HepG2 (cell line): ENCODE measurements around the gene TMEM143. TPM values are rescaled to one million over a fixed set of nuclear protein-coding genes. Genes with fewer than 3 reads are reported as not detected.

Experiments used
- ATAC-seq: fragments of 200-7000 bp; cut with Tn5 transposase; 3 replicates; pipeline ENCODE4 v1.9.1; 2020; ENCODE audit warnings: mild to moderate bottlenecking, moderate library complexity
- BruUV-seq: library from RNA; stranded (reverse); fragments of 400-500 nt; replicated peaks from 2 replicates; lab custom pipeline; 2021; lab: Mats Ljungman, UMichigan
- CTCF ChIA-PET: fragments of 300-600 bp; formaldehyde crosslinking; extraction: SDS; loops from one replicate; lab custom pipeline; 2021; ENCODE audit warnings: low total read pairs, inconsistent platforms, low intra/inter-chr PET ratio; lab: Yijun Ruan, JAX
- POLR2A ChIA-PET: fragments of 350-600 bp; sonication (Branson Sonifier 250); formaldehyde crosslinking; loops from one replicate; lab custom pipeline; 2020; ENCODE audit warnings: antibody characterized with exemption, inconsistent platforms; lab: Yijun Ruan, JAX
- DNase-seq: peaks from one replicate; pipeline ENCODE4 v3.0.0-alpha.2; 2015; ENCODE audit warnings: low spot score
- FAIRE-seq: peaks from 3 replicates; lab custom pipeline; 2011; peaks lifted over from hg19 to GRCh38; lab: Jason Lieb, UNC
- H2AFZ ChIP-seq: one replicate; pipeline ENCODE4 v1.6.1; 2011; ENCODE audit warnings: low read length, inconsistent platforms
- H3K27ac ChIP-seq: fragments of 300-600 bp; 3 replicates; pipeline ENCODE4 v1.8.0; 2011; ENCODE audit warnings: mixed run types, mild to moderate bottlenecking, mixed read lengths, low read length, inconsistent platforms; ENCODE audit not compliant: insufficient read depth; ENCODE audit errors: extremely low read length
- H3K27me3 ChIP-seq, 2 experiments: fragments of 200-600 bp in 1 of 2; 2 replicates in 1 of 2; 3 replicates in 1 of 2; pipeline versions ENCODE4 v1.6.0 to v1.8.0; 2011; ENCODE audit warnings: low read length in 2 of 2, mild to moderate bottlenecking in 2 of 2, moderate library complexity in 2 of 2, inconsistent platforms in 1 of 2; ENCODE audit not compliant: insufficient read depth in 2 of 2, control insufficient read depth in 1 of 2
- H3K36me3 ChIP-seq, 2 experiments: fragments of 200-600 bp in 1 of 2; replicated peaks in 1 of 2; 2 replicates in 1 of 2; 3 replicates in 1 of 2; pipeline versions ENCODE4 v1.5.1 to v1.8.0; 2011; ENCODE audit warnings: low read length in 2 of 2, inconsistent platforms in 1 of 2; ENCODE audit not compliant: insufficient read depth in 2 of 2, control insufficient read depth in 1 of 2
- H3K4me1 ChIP-seq: 2 replicates; pipeline ENCODE4 v1.5.1; 2012; ENCODE audit warnings: low read length, inconsistent platforms; ENCODE audit not compliant: insufficient read depth
- H3K4me2 ChIP-seq: 2 replicates; pipeline ENCODE4 v1.6.0; 2011; ENCODE audit warnings: low read depth, low read length, inconsistent platforms
- H3K4me3 ChIP-seq, 3 experiments: fragments of 200-600 bp in 1 of 3; sonication (generic), shearing (Covaris generic) in 1 of 3; replicated peaks in 1 of 3; 2 replicates each; pipeline ENCODE4 v1.5.1; 2011 to 2016; ENCODE audit warnings: low read length in 3 of 3, inconsistent platforms in 2 of 3, low read depth in 2 of 3, mild to moderate bottlenecking in 2 of 3, control low read depth in 1 of 3, mixed read lengths in 1 of 3; ENCODE audit not compliant: insufficient read depth in 1 of 3
- H3K79me2 ChIP-seq: one replicate; pipeline ENCODE4 v1.6.1; 2011; ENCODE audit warnings: low read length, inconsistent platforms; ENCODE audit not compliant: insufficient read depth
- H3K9ac ChIP-seq: 2 replicates; pipeline ENCODE4 v1.6.0; 2011; ENCODE audit warnings: mild to moderate bottlenecking, low read depth, low read length, inconsistent platforms; ENCODE audit not compliant: insufficient read depth
- H3K9me3 ChIP-seq: 2 replicates; pipeline ENCODE4 v1.5.1; 2012; ENCODE audit warnings: mild to moderate bottlenecking, low read length
- H4K20me1 ChIP-seq: 2 replicates; pipeline ENCODE4 v1.6.0; 2011; ENCODE audit warnings: inconsistent platforms, mild to moderate bottlenecking, low read length, moderate library complexity; ENCODE audit not compliant: insufficient read depth
- GTF3A ChIP-seq: sonication (generic); formaldehyde crosslinking; conservative IDR thresholded peaks from 2 replicates; pipeline ENCODE4 v1.4.0; 2020; ENCODE audit warnings: mild to moderate bottlenecking, missing genetic modification reagents
- MAZ ChIP-seq, 2 experiments: sonication (generic) in 1 of 2; formaldehyde crosslinking in 1 of 2; IDR thresholded peaks; 2 replicates each; pipeline versions ENCODE4 v1.5.0 to v1.6.1; 2012 to 2020; ENCODE audit warnings: low read depth in 2 of 2, mild to moderate bottlenecking in 2 of 2, borderline replicate concordance in 1 of 2, improper control_type of control experiment in 1 of 2, low read length in 1 of 2, missing genetic modification reagents in 1 of 2, moderate library complexity in 1 of 2
- MIXL1 ChIP-seq: IDR thresholded peaks from 2 replicates; pipeline ENCODE4 v1.6.1; 2016
- REXO4 ChIP-seq: sonication (generic); formaldehyde crosslinking; IDR thresholded peaks from 2 replicates; pipeline ENCODE4 v1.8.0; 2022; ENCODE audit warnings: missing genetic modification reagents, mild to moderate bottlenecking, borderline replicate concordance
- TARDBP ChIP-seq: sonication (generic); formaldehyde crosslinking; IDR thresholded peaks from 2 replicates; pipeline ENCODE4 v1.8.0; 2022; ENCODE audit warnings: mild to moderate bottlenecking, missing genetic modification reagents
- ZFP90 ChIP-seq: sonication (generic); formaldehyde crosslinking; IDR thresholded peaks from 2 replicates; pipeline ENCODE4 v1.8.0; 2022; ENCODE audit warnings: missing genetic modification reagents, mild to moderate bottlenecking, inconsistent platforms, borderline replicate concordance
- ZNF430 ChIP-seq: sonication (generic); formaldehyde crosslinking; IDR thresholded peaks from 2 replicates; pipeline ENCODE4 v1.9.0; 2021; ENCODE audit warnings: mild to moderate bottlenecking, missing genetic modification reagents
- WGBS: methylation state at CpG from one replicate; pipeline ENCODE4 v1.1.6; 2017; ENCODE audit warnings: low lambda C conversion rate; 5-methylcytosine and 5-hydroxymethylcytosine counted together
- in situ Hi-C: cut with HindIII; loops from 2 replicates; pipeline ENCODE4 v1.10.0; 2017; ENCODE audit warnings: low pct_unique_long_range_greater_than_20kb; ENCODE audit not compliant: extremely low pct_ligation_motif_present
- intact Hi-C: fragments of 100-400 bp; cut with micrococcal nuclease; formaldehyde crosslinking; loops from one replicate; pipeline ENCODE4 v1.10.0; 2022; ENCODE audit not compliant: unreplicated experiment
- polyA plus RNA-seq, 8 experiments: library from polyadenylated mRNA; depleted of rRNA in 3 of 8; stranded (reverse) in 7 of 8; unstranded in 1 of 8; fragments of >200 nt; fragmentation: Illumina TruSeq in 4 of 8; extraction: Trizol in 4 of 8; gene quantifications; 2 replicates each; pipeline versions ENCODE4 v1.2.1 to v1.2.3, GENCODE V29; 2011 to 2016; ENCODE audit warnings: low read depth in 4 of 8, missing spikeins in 1 of 8, mixed read lengths in 1 of 8; ENCODE audit not compliant: insufficient read depth in 1 of 8
- total RNA-seq, 5 experiments: library from RNA; depleted of rRNA; stranded (reverse); fragments of >200 nt; fragmentation: Illumina TruSeq; extraction: Trizol; gene quantifications; 2 replicates each; pipeline ENCODE4 v1.2.3, GENCODE V29; 2016; ENCODE audit warnings: low read depth in 1 of 5
- TF ChIP-seq, protein P1 (sequence below): IDR thresholded peaks from 2 replicates; pipeline ENCODE4 v1.6.1; 2016
- TF ChIP-seq, protein P2 (sequence below): sonication (generic); formaldehyde crosslinking; IDR thresholded peaks from 2 replicates; pipeline ENCODE4 v1.4.0; 2020; ENCODE audit warnings: missing genetic modification reagents
- TF ChIP-seq, protein P3 (sequence below): sonication (generic); formaldehyde crosslinking; IDR thresholded peaks from 2 replicates; pipeline ENCODE4 v1.8.1; 2023; ENCODE audit warnings: mild to moderate bottlenecking, missing genetic modification reagents
- TF ChIP-seq, protein P4 (sequence below): sonication (generic); formaldehyde crosslinking; conservative IDR thresholded peaks from 2 replicates; pipeline ENCODE4 v1.4.0; 2020; ENCODE audit warnings: missing genetic modification reagents

Gene TMEM143
- total and polyA plus RNA-seq, 2 of the 13 experiments (the other 11 are each of a cell fraction or from before 2014, with no cell fraction given): 7.7 to 11.3 TPM

DNA sequence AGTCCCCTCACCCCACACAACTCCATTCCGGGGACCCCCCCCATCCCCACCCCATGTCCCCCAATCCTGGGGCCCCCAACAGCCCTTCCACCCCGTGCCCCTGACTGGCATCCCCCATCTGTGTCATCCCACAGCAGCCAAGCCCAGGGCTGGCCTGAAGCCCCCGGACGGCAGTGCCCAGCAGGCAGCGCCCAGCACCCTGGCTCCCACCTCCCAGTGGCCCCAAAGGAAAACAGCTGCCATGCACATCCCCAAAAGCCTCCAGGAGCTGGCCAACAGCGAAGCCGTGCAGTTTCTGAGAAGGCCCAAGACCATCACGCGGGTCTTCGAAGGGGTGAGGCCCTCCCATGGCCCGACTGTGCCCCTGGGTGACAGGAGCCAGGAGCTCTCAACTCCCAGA is 1.9 kb upstream of the TMEM143 start:
- Histone ChIP-seq H3K27ac (no peak overlapping the region), H3K4me3 (no peak overlapping the region), H3K4me1 (peaks cover 44% of the 10 kb centered on the region), H3K79me2 (no peaks in the 10 kb centered on the region), H3K9me3 (no peaks in the 10 kb centered on the region), H3K36me3 (0 out of 5 replicates have a peak, but pooled peaks cover 0 to 2% of the 10 kb centered on the region in 2 experiments), H3K4me2 (no peak overlapping the region), H3K9ac (no peak overlapping the region), H3K27me3 (no peaks in the 10 kb centered on the region), H4K20me1 (no peaks in the 10 kb centered on the region), H2AFZ (no peak overlapping the region)
- in situ Hi-C loops (no loop called here), intact Hi-C loops (no loop called here)
- DNase-seq (no peak), FAIRE-seq (no peak), ATAC-seq (no peak)
- CTCF ChIA-PET: no interaction called here
- no TSS peak for BruUV-seq
- no peak for TF ChIP-seq ZNF430
- TF ChIP-seq, protein P1, sequence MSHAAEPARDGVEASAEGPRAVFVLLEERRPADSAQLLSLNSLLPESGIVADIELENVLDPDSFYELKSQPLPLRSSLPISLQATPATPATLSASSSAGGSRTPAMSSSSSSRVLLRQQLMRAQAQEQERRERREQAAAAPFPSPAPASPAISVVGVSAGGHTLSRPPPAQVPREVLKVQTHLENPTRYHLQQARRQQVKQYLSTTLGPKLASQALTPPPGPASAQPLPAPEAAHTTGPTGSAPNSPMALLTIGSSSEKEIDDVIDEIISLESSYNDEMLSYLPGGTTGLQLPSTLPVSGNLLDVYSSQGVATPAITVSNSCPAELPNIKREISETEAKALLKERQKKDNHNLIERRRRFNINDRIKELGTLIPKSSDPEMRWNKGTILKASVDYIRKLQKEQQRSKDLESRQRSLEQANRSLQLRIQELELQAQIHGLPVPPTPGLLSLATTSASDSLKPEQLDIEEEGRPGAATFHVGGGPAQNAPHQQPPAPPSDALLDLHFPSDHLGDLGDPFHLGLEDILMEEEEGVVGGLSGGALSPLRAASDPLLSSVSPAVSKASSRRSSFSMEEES (CRISPR knock-in tag): no peak
- POLR2A ChIA-PET: no interaction called here
- 94% methylated on average over 9 of the region's 11 CpGs for WGBS

DNA sequence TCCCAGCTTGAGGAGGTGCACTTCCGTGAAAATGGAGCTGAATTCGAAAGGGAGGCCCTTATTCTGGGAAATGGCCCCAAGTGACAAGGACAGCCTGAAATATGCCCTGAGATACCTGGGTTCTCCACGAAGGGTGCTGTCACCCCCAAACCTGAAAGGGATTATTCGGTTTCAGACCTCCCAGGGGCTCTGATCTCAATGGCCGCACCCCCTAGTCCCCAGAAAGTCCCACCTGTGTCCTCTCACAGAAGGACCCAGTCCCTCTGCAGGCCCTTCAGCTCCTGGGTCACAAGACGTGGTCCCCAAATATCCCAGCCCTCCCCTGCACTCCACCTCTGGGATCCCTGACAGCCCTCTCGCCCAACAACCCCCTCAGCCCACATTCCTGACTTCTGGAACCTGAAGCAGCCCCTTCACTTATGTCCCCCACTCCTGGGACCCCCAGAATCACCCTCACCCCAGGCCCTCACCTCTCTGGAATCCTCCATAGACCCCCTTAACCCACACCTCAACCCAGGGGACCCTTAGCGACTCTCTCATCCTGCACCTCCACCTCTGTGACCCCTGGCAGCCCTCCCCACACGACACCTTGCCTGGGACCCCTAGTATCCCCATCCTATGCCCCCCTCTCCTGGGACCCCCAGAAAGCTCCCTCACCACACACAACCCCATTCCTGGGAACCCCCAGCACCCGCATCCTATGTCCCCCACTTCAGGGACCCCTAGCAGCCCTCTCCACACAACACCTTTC is 1.0 kb upstream of the TMEM143 start:
- H2AFZ ChIP-seq: no peak overlapping the region
- no peaks in the 10 kb centered on the region for H3K27me3 ChIP-seq
- in situ Hi-C loops (no loop called here), intact Hi-C loops (no loop called here)
- H3K9me3 ChIP-seq: no peaks in the 10 kb centered on the region
- ChIA-PET CTCF (no interaction called here), POLR2A (interaction anchor here (0.8 to 2.7 kb wide), 11 partner anchors 10 to 254 kb away, joined by 3 to 107 read pairs (median 8); partner anchors contain the start of genes EMP3, GRIN2D, KDELR1 and RPL18)
- H3K79me2 ChIP-seq: no peaks in the 10 kb centered on the region
- H3K36me3 ChIP-seq: 0 out of 5 replicates have a peak, but pooled peaks cover 0 to 2% of the 10 kb centered on the region in 2 experiments
- FAIRE-seq (no peak), ATAC-seq (no peak), DNase-seq (no peak)
- no peak overlapping the region; a peak in 1 of 6 replicates for H3K4me3 ChIP-seq
- no peaks in the 10 kb centered on the region for H4K20me1 ChIP-seq
- no TSS peak for BruUV-seq
- H3K9ac ChIP-seq: no peak overlapping the region
- H3K4me2 ChIP-seq: no peak overlapping the region; the same call in 1 of the 2 replicates
- WGBS: 95% methylated on average over 9 of the region's 10 CpGs
- H3K27ac ChIP-seq: peak overlapping the region; percentile 96
- peaks cover 51% of the 10 kb centered on the region for H3K4me1 ChIP-seq
- TF ChIP-seq, protein P2, sequence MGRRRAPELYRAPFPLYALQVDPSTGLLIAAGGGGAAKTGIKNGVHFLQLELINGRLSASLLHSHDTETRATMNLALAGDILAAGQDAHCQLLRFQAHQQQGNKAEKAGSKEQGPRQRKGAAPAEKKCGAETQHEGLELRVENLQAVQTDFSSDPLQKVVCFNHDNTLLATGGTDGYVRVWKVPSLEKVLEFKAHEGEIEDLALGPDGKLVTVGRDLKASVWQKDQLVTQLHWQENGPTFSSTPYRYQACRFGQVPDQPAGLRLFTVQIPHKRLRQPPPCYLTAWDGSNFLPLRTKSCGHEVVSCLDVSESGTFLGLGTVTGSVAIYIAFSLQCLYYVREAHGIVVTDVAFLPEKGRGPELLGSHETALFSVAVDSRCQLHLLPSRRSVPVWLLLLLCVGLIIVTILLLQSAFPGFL (CRISPR knock-in tag): no peak
- TF ChIP-seq MAZ (IDR thresholded peaks at IDR 0.05; ENCODE audit: borderline replicate concordance, low read depth, low read length) (no peak), MAZ (CRISPR knock-in tag; IDR thresholded peaks at IDR 0.05; ENCODE audit: low read depth) (no peak), REXO4 (CRISPR knock-in tag) (no peak), GTF3A (CRISPR knock-in tag) (no peak), MIXL1 (no peak), ZFP90 (no peak), TARDBP (CRISPR knock-in tag) (0 out of 2 replicates have a peak, but pooled peaks have one; percentile 7)
- TF ChIP-seq, protein P3, sequence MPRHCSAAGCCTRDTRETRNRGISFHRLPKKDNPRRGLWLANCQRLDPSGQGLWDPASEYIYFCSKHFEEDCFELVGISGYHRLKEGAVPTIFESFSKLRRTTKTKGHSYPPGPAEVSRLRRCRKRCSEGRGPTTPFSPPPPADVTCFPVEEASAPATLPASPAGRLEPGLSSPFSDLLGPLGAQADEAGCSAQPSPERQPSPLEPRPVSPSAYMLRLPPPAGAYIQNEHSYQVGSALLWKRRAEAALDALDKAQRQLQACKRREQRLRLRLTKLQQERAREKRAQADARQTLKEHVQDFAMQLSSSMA: 0 out of 2 replicates have a peak, but pooled peaks have one; percentile 47
- TF ChIP-seq, protein P4, sequence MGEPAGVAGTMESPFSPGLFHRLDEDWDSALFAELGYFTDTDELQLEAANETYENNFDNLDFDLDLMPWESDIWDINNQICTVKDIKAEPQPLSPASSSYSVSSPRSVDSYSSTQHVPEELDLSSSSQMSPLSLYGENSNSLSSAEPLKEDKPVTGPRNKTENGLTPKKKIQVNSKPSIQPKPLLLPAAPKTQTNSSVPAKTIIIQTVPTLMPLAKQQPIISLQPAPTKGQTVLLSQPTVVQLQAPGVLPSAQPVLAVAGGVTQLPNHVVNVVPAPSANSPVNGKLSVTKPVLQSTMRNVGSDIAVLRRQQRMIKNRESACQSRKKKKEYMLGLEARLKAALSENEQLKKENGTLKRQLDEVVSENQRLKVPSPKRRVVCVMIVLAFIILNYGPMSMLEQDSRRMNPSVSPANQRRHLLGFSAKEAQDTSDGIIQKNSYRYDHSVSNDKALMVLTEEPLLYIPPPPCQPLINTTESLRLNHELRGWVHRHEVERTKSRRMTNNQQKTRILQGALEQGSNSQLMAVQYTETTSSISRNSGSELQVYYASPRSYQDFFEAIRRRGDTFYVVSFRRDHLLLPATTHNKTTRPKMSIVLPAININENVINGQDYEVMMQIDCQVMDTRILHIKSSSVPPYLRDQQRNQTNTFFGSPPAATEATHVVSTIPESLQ (CRISPR knock-in tag): no peak
